HL-60 (cell line): ENCODE data around the gene ZNF341.

Source experiments
- CTCF ChIP-seq: IDR thresholded peaks from one replicate; pipeline ENCODE4 v1.5.1; 2011; ENCODE audit warnings: low read length, control low read depth, inconsistent platforms; ENCODE audit not compliant: insufficient read depth
- GABPA ChIP-seq: IDR thresholded peaks from 2 replicates; pipeline ENCODE4 v1.6.1; 2012; ENCODE audit warnings: low read depth
- POLR2AphosphoS5 ChIP-seq: IDR thresholded peaks from 2 replicates; pipeline ENCODE4 v1.6.1; 2012; ENCODE audit warnings: low read depth
- REST ChIP-seq: IDR thresholded peaks from 2 replicates; pipeline ENCODE4 v1.6.1; 2012; ENCODE audit warnings: low read depth; ENCODE audit not compliant: insufficient replicate concordance

- TF ChIP-seq CTCF (no peak), REST (no peak), POLR2AphosphoS5 (no peak), GABPA (no peak)
These were observed 27.4 kb upstream of the ZNF341 start for GRCh38 chr20:33704197-33704924.
